IPS-15b (cell line): ENCODE results near the gene METTL16.

Source experiments
- H3K27me3 ChIP-seq: one replicate; pipeline ENCODE4 v1.6.1; 2013; ENCODE audit warnings: low read length; ENCODE audit not compliant: control insufficient read depth, insufficient read depth
- H3K36me3 ChIP-seq: one replicate; pipeline ENCODE4 v1.6.1; 2013; ENCODE audit warnings: low read length; ENCODE audit not compliant: control insufficient read depth, insufficient read depth
- H3K4me1 ChIP-seq: one replicate; pipeline ENCODE4 v1.6.1; 2013; ENCODE audit warnings: mild to moderate bottlenecking, low read length; ENCODE audit not compliant: control insufficient read depth, insufficient read depth
- H3K4me3 ChIP-seq: one replicate; pipeline ENCODE4 v1.5.1; 2013; ENCODE audit warnings: low read depth, low read length
- H3K9ac ChIP-seq: one replicate; pipeline ENCODE4 v1.6.1; 2013; ENCODE audit warnings: low read depth, mild to moderate bottlenecking, low read length
- H3K9me3 ChIP-seq: one replicate; pipeline ENCODE4 v1.6.1; 2013; ENCODE audit warnings: mild to moderate bottlenecking, low read length; ENCODE audit not compliant: control insufficient read depth, insufficient read depth

Gene METTL16

GRCh38 chr17:2468270-2468669 is 43.4 kb downstream of the METTL16 start:
- no peaks in the 10 kb centered on the region for H3K9me3 ChIP-seq
- H3K36me3 ChIP-seq: peaks cover 20% of the 10 kb centered on the region
- no peak overlapping the region for H3K9ac ChIP-seq
- no peak overlapping the region for H3K4me3 ChIP-seq
- no peaks in the 10 kb centered on the region for H3K27me3 ChIP-seq
- no peaks in the 10 kb centered on the region for H3K4me1 ChIP-seq

DNA sequence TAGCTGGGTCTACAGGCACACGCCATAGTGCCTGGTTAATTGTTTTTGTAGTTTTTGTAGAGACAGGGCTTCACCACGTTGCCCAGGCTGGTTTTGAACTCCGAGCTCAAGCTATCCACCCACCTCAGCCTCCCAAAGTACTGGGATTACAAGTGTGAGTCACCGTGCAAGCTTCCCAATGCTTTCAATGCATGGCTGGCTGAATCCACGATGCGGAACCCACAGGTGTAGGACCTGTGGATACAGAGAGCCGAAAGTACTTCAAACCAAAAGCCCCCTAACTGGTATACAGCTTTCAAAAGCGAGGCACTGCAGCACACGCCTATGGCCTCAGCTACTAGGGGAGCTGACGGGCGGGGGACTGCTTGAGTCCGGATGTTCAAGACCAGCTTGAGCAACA is 44.8 kb downstream of the METTL16 start:
- H3K4me3 ChIP-seq: no peak overlapping the region
- H3K27me3 ChIP-seq: no peaks in the 10 kb centered on the region
- H3K4me1 ChIP-seq: no peaks in the 10 kb centered on the region
- peaks cover 33% of the 10 kb centered on the region for H3K36me3 ChIP-seq
- H3K9ac ChIP-seq: no peak overlapping the region
- no peaks in the 10 kb centered on the region for H3K9me3 ChIP-seq

DNA sequence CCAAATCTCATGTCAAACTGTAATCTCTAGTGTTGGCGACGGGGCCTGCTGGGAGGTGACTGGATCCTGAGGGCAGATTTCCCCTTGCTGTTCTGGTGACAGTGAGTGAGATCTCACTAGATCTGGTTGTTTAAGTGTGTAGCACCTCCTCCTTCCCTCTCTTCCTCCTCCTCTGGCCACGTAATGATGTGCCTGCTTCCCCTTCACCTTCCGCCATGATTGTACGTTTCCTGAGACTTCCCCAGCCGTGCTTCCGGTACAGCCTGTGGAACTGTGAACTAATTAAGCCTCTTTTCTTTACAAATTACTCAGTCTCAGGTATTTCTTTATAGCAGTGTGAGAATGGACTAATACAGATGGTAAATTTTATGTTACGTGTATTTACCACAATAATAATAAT is 49.2 kb downstream of the METTL16 start:
- Histone ChIP-seq H3K4me1 (no peaks in the 10 kb centered on the region), H3K27me3 (no peaks in the 10 kb centered on the region), H3K9me3 (no peaks in the 10 kb centered on the region), H3K36me3 (peaks cover 25% of the 10 kb centered on the region), H3K9ac (no peak overlapping the region), H3K4me3 (no peak overlapping the region)

GRCh38 chr17:2459917-2460271 is 51.8 kb downstream of the METTL16 start:
- Histone ChIP-seq H3K9me3 (no peaks in the 10 kb centered on the region), H3K4me1 (no peaks in the 10 kb centered on the region), H3K27me3 (no peaks in the 10 kb centered on the region), H3K9ac (no peak overlapping the region), H3K36me3 (peaks cover 23% of the 10 kb centered on the region), H3K4me3 (no peak overlapping the region)

GRCh38 chr17:2457913-2458312 is 53.8 kb downstream of the METTL16 start:
- peak overlapping the region; percentile 37 for H3K9ac ChIP-seq
- H3K36me3 ChIP-seq: peaks cover 11% of the 10 kb centered on the region
- no peaks in the 10 kb centered on the region for H3K27me3 ChIP-seq
- no peak overlapping the region for H3K4me3 ChIP-seq
- no peaks in the 10 kb centered on the region for H3K9me3 ChIP-seq
- no peaks in the 10 kb centered on the region for H3K4me1 ChIP-seq

DNA sequence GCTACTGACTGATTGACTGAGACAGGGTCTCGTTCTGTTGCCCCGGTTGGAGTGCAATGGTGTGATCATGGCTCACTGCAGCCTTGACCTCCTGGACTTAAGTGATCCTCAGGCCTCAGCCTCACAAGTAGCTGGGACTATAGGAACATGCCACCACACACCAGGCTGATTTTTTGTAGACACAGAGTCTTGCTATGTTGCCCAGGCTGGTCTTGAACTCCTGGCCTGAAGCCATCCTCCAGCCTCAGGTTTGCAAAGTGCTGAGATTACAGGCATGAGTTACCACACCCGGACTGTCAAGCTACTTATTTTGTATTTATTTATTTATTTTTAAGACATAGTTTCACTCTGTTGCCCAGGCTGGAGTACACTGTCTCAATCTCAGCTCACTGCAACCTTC is 55.2 kb downstream of the METTL16 start:
- Histone ChIP-seq H3K27me3 (no peaks in the 10 kb centered on the region), H3K36me3 (no peaks in the 10 kb centered on the region), H3K9me3 (no peaks in the 10 kb centered on the region), H3K4me3 (no peak overlapping the region), H3K4me1 (no peaks in the 10 kb centered on the region), H3K9ac (no peak overlapping the region)

DNA sequence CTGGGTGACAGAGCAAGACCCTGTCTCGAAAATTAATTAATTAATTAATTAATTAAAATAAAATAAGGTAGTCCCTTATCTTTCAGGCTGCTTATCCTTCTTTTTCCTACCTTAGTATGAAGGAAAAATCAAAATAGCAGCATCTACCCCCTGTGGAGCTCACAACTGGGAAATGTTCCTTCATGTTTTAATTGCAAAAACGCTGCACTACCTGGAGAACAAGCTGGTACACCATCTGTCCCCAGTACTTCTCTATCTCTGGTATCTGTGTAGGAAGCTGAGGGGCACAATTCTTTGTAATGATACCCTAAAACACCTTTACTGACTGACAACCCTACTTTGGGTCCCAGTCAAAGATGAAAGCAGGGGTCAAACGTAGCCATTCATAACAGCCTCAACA is 55.7 kb downstream of the METTL16 start:
- Histone ChIP-seq H3K9ac (no peak overlapping the region), H3K4me1 (no peaks in the 10 kb centered on the region), H3K36me3 (no peaks in the 10 kb centered on the region), H3K4me3 (no peak overlapping the region), H3K27me3 (no peaks in the 10 kb centered on the region), H3K9me3 (no peaks in the 10 kb centered on the region)

GRCh38 chr17:2453866-2454265 is 57.8 kb downstream of the METTL16 start:
- no peaks in the 10 kb centered on the region for H3K9me3 ChIP-seq
- H3K4me1 ChIP-seq: peaks cover 3% of the 10 kb centered on the region
- H3K36me3 ChIP-seq: no peaks in the 10 kb centered on the region
- no peaks in the 10 kb centered on the region for H3K27me3 ChIP-seq
- H3K9ac ChIP-seq: no peak overlapping the region
- no peak overlapping the region for H3K4me3 ChIP-seq

DNA sequence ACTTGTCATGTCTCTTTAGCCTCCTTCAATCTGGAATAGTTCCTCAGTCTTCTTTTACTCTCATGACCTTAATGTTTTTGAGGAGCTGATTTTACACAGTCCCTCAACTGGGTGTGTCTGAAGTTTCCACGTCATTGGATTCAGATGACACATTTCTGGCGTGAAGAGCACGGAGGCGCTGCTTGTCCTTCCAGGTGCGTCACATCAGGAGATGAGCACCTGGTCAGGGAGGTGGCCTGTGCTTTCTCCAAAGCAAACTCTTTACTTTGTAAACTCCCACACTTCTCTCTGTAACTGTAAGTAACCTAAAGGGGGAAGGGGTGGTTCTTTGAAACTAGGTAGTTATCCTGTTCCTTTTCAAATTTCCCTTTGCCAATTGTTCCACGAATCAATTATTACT is 58.4 kb downstream of the METTL16 start:
- Histone ChIP-seq H3K36me3 (no peaks in the 10 kb centered on the region), H3K9ac (no peak overlapping the region), H3K9me3 (no peaks in the 10 kb centered on the region), H3K4me1 (peaks cover 3% of the 10 kb centered on the region), H3K4me3 (no peak overlapping the region), H3K27me3 (no peaks in the 10 kb centered on the region)

DNA sequence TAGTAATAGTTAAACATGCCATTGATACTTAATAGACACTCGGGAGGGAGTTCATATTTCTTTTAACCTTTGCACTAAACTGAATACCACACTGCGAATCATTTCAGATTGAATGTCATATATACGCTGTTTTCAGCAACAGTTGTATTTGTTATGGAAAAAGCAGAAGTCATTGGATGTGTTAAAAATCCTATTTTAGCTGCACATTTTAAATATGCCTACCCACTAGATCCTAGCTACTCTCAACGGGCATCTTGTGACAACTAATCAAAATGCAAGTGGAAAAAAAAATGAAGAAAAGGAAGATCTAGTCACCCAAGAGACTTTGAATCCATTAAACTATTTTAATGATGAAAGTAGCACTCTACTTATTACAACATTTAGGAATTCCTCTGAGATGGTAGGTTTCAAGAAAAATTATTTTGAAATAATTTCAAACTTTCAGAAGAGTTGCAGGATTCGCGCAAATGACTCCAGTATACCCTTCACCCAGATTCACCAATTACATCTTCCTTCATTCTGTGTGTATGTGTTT is 59.4 kb downstream of the METTL16 start:
- Histone ChIP-seq H3K4me1 (peaks cover 3% of the 10 kb centered on the region), H3K4me3 (no peak overlapping the region), H3K27me3 (no peaks in the 10 kb centered on the region), H3K9me3 (no peaks in the 10 kb centered on the region), H3K9ac (no peak overlapping the region), H3K36me3 (no peaks in the 10 kb centered on the region)

GRCh38 chr17:2450016-2450650 is 61.6 kb downstream of the METTL16 start:
- Histone ChIP-seq H3K36me3 (no peaks in the 10 kb centered on the region), H3K9me3 (no peaks in the 10 kb centered on the region), H3K4me3 (no peak overlapping the region), H3K27me3 (no peaks in the 10 kb centered on the region), H3K9ac (no peak overlapping the region), H3K4me1 (peaks cover 3% of the 10 kb centered on the region)

DNA sequence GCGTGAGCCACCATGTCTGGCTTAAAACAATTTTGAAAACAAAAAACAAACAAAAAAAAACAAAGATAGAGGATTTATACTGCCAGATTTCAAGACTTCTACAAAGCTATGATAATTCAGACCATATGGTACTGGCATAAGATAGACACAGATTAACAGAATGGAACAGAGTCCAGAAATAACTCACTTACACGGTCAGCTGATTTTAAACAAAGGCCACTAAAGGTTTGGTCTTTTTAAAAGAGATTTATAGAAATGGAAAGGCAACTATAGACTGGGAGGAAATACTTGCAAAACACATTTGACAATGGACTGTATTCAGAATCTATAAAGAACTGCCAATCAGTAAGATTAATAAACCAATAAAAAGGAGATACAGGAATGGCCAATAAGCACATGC is 62.2 kb downstream of the METTL16 start:
- Histone ChIP-seq H3K4me1 (peaks cover 3% of the 10 kb centered on the region), H3K4me3 (no peak overlapping the region), H3K27me3 (no peaks in the 10 kb centered on the region), H3K36me3 (no peaks in the 10 kb centered on the region), H3K9me3 (no peaks in the 10 kb centered on the region), H3K9ac (no peak overlapping the region)
